ENCODE measurements around the gene GATA5.

DNA sequence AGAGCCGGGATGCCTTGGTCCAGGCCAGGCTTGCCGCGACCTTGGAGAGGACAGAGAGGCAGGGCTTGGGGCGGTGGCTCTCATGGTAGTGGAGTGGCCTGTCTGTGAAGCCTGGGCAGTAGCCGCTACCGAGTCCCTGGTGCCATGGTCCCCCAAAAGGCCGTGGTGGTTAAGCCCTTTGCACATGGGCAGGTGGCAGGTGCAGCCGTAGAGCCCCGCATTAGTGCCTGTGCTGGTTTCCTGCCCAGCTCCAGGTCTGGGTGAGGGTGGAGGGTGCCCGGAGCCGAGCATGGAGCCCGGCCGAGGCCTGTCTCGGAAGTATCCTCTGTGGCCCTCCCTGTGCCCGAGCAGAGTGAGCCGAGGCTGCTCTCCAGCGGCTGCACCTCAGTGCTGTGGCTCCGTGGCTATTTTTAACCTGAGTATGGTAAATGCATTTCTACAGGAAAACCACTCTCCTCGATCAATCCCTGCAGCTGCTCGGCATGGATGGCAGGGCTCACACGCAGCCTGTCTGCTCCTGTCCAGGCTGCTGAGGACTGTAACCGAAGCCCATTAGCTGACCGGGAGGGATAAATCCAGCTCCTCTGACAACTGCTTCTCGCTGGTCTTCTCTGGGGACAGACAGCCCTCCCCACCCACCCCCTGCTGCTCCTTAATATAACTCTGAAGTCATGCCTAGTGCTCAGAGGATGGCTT is 36.3 kb upstream of the GATA5 start:
- TF ChIP-seq SIN3A (IDR thresholded peaks at IDR 0.05; ENCODE audit: borderline replicate concordance, low read depth, low read length) (no peak), POLR2AphosphoS5 (IDR thresholded peaks at IDR 0.05; ENCODE audit: low read depth, low read length) (no peak), EP300 (IDR thresholded peaks at IDR 0.05; ENCODE audit: borderline replicate concordance in 1 of 2, low read depth in 1 of 2, low read length in 1 of 2) (no peak), TAF1 (IDR thresholded peaks at IDR 0.05; ENCODE audit: borderline replicate concordance, low read depth, low read length) (no peak), TCF12 (IDR thresholded peaks at IDR 0.05) (no peak), ELF1 (IDR thresholded peaks at IDR 0.05) (no peak), EZH2phosphoT487 (IDR thresholded peaks at IDR 0.05; ENCODE audit: borderline replicate concordance, low read depth) (no peak), RAD21 (IDR thresholded peaks at IDR 0.05; ENCODE audit: low read length) (no peak), GABPA (IDR thresholded peaks at IDR 0.05; ENCODE audit: low read depth) (no peak)
- TF ChIP-seq, protein P1, sequence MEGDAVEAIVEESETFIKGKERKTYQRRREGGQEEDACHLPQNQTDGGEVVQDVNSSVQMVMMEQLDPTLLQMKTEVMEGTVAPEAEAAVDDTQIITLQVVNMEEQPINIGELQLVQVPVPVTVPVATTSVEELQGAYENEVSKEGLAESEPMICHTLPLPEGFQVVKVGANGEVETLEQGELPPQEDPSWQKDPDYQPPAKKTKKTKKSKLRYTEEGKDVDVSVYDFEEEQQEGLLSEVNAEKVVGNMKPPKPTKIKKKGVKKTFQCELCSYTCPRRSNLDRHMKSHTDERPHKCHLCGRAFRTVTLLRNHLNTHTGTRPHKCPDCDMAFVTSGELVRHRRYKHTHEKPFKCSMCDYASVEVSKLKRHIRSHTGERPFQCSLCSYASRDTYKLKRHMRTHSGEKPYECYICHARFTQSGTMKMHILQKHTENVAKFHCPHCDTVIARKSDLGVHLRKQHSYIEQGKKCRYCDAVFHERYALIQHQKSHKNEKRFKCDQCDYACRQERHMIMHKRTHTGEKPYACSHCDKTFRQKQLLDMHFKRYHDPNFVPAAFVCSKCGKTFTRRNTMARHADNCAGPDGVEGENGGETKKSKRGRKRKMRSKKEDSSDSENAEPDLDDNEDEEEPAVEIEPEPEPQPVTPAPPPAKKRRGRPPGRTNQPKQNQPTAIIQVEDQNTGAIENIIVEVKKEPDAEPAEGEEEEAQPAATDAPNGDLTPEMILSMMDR (IDR thresholded peaks at IDR 0.05) = no peak
- TF ChIP-seq, protein P2, sequence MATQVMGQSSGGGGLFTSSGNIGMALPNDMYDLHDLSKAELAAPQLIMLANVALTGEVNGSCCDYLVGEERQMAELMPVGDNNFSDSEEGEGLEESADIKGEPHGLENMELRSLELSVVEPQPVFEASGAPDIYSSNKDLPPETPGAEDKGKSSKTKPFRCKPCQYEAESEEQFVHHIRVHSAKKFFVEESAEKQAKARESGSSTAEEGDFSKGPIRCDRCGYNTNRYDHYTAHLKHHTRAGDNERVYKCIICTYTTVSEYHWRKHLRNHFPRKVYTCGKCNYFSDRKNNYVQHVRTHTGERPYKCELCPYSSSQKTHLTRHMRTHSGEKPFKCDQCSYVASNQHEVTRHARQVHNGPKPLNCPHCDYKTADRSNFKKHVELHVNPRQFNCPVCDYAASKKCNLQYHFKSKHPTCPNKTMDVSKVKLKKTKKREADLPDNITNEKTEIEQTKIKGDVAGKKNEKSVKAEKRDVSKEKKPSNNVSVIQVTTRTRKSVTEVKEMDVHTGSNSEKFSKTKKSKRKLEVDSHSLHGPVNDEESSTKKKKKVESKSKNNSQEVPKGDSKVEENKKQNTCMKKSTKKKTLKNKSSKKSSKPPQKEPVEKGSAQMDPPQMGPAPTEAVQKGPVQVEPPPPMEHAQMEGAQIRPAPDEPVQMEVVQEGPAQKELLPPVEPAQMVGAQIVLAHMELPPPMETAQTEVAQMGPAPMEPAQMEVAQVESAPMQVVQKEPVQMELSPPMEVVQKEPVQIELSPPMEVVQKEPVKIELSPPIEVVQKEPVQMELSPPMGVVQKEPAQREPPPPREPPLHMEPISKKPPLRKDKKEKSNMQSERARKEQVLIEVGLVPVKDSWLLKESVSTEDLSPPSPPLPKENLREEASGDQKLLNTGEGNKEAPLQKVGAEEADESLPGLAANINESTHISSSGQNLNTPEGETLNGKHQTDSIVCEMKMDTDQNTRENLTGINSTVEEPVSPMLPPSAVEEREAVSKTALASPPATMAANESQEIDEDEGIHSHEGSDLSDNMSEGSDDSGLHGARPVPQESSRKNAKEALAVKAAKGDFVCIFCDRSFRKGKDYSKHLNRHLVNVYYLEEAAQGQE (IDR thresholded peaks at IDR 0.05; ENCODE audit: low read depth, low read length) = no peak
- TF ChIP-seq, protein P3, sequence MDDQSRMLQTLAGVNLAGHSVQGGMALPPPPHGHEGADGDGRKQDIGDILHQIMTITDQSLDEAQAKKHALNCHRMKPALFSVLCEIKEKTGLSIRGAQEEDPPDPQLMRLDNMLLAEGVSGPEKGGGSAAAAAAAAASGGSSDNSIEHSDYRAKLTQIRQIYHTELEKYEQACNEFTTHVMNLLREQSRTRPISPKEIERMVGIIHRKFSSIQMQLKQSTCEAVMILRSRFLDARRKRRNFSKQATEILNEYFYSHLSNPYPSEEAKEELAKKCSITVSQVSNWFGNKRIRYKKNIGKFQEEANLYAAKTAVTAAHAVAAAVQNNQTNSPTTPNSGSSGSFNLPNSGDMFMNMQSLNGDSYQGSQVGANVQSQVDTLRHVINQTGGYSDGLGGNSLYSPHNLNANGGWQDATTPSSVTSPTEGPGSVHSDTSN (IDR thresholded peaks at IDR 0.05) = no peak
- TF ChIP-seq, protein P4, sequence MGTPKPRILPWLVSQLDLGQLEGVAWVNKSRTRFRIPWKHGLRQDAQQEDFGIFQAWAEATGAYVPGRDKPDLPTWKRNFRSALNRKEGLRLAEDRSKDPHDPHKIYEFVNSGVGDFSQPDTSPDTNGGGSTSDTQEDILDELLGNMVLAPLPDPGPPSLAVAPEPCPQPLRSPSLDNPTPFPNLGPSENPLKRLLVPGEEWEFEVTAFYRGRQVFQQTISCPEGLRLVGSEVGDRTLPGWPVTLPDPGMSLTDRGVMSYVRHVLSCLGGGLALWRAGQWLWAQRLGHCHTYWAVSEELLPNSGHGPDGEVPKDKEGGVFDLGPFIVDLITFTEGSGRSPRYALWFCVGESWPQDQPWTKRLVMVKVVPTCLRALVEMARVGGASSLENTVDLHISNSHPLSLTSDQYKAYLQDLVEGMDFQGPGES (IDR thresholded peaks at IDR 0.05; ENCODE audit: low read depth, low read length) = no peak
